Pons (tissue), 1 donor: ENCODE measurements around the gene EIF4G3.
"Not testable (repeated sequence)": the region's sequence is repeated elsewhere in the genome, so short reads cannot be mapped to it uniquely, and the experiment has no call there.

Source experiments
- DNase-seq: peaks from one replicate; pipeline ENCODE4 v3.0.0-alpha.2; 2016; ENCODE audit warnings: low spot score

The EIF4G3 gene

DNA sequence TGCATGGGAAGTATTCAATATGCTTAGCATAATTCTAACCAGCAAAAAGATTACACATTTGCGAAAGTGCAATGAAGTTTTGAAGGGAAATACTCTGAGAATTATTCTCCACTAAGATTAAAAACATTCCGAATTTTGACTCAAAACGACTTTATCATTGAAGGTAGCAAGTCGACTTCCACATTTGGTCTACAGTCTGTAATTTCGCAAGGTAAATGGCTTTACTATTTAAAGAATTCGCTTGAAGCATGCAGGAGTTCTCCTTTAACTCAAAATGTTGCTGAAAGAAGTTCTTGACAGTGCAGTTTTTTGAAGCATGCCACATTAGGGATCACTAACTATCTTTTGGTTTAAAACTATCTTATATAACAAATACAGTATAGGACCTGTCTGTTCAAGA lies 228.6 kb downstream of the EIF4G3 start:
- no peak for DNase-seq

DNA sequence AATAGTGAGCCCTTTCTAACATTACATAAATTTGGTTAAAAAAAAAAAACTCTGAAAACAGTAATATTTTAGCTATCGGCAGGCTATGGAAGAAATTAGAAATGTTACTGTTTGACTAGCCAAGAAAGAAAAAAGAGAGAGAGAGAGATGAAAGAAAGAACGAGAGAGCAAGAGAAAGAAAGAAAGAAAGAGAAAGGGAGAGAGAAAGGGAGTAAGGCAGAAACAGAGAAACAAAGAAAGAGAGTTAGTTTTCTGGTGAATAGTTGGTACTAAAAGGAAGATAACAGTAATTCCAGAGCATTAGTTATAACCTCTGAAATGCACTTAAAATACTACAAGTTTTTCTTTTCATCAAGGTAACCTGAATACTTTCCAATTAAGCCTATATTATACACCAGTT lies 229.3 kb downstream of the EIF4G3 start:
- DNase-seq: no peak

DNA sequence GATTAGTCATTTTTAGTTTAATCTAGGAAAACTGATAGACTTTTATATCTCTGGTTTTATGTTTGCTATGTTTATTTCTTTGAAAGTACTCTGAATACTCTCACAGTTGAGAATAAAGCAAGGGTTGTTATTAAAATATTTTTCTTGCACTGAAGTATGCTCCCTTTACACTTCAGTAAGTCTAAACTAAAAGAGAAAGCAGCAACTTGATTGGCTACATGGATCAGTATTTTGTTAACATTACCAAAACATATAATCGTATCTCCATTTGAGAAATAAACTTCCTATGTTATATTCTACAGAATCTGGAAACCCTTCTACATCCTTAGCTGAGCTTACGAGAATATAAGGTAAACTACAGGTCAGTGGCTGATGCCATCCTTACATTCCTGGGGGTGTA lies 240.1 kb downstream of the EIF4G3 start:
- no peak for DNase-seq

DNA sequence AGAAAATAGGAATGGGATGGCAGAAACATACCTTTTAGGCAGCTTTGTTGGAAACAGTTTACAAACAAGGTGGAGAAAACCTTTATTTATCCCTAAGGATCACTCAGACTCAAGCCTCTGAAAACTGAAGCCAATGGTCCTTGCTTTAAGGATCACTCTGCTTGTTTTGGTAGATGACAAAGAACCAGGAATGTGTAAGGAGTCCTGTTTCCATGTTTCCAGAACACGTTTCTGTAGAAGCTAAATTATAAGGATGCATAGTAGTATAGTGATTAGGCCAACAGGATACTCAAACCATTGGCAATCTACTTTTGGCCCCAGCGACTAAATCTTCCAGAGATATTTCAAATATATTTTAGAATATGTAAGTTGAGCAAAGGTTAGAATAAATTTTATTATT lies 240.5 kb downstream of the EIF4G3 start:
- no peak for DNase-seq

DNA sequence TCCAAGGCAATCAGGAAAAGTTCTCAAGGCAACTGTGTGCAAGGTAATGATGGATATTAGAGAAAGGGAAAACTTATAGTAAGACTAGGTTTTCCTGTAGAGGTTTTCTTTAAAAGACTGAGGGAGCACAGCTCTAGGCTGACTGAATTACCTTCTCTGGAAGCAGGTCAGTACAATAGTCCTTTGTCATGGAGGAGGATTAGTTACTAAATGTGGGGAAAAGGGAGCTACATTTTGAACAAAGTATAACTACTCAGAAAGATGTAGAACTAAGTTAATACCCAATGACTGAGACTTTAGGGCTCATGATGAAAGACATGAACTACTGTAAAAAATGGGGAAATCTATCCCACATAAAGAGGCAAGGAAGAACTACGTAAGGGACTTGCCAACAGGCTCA lies 241.0 kb downstream of the EIF4G3 start:
- DNase-seq: no peak

DNA sequence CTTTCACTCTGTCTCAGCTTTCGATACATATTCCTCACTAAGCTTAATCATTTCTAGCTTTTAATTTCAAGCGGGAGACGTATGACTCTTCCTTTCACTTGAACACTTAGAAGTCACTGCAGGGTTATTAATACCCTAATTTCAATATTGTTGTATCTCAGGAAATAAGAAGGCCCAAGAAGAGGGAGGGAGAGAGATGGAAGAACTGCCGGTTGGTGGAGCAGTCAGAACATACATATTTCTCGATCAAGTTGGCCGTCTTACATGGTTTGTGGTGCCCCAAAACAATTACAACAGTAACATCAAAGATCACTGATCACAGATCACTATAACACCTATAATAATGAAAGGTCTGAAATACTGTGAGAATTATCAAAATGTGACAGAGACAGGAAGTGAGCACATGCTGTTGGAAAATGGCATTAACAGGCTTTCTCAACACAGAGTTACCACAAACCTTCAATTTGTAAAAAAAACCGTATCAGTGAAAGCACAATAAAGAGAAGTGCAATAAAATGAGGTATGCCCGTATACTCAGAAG lies 244.2 kb downstream of the EIF4G3 start:
- DNase-seq: no peak

DNA sequence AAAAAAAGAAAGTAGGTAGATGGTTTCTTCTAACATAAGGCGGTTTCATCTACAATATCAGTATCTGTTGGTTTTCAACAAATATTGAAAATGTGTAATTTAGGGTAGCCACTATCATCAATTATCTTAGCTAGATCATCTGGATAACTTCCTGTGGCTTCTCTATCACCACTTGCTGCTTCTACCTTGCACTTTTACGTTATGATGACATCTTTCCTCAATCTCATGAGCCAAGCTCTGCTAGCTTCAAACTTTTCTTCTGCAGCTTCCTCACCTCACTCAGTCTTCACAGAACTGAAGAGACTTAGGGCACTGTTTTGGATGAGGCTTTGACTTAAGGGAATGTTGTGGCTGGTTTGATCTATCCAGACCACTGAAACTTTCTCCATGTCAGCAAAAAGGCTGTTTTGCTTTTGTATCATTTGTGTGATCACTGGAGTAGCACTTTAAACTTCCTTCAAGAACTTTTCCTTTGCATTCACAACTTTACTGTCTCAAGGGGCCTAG lies 244.7 kb downstream of the EIF4G3 start:
- no peak for DNase-seq

DNA sequence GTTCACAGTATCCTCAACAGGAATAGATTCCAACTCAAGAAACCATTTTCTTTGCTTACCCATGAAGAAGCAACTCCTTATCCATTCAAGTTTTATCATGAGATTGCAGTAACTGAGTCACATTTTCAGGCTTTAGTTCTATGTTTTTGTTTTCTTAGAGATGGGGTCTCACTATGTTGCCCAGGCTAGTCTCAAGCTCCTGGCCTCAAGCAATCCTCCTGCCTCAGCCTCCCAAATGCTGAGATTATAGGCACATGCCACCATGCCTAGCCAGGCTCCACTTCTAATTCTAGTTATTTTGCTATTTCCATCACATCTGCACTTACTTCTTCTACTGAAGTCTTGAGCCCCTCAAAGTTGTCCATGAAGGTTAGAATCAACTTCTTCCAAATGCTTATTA lies 246.3 kb downstream of the EIF4G3 start:
- DNase-seq: no peak

DNA sequence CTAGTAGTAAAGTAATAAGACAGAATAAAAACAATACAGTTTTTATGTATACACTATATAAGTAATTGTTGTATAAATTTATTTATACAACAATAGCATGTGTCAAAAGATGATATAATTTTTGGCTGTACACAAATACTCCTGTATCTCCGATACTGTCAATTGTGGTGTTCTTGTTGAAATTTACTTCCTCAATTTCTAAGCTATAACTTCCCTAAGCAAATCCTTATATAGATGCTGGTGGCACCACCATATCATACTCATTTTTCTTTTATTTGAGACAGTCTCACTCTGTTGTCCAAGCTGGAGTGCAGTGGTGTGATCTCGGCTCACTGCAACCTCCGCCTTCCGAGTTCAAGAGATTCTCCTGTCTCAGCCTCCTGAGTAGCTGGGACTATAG lies 248.6 kb downstream of the EIF4G3 start:
- DNase-seq: no peak

DNA sequence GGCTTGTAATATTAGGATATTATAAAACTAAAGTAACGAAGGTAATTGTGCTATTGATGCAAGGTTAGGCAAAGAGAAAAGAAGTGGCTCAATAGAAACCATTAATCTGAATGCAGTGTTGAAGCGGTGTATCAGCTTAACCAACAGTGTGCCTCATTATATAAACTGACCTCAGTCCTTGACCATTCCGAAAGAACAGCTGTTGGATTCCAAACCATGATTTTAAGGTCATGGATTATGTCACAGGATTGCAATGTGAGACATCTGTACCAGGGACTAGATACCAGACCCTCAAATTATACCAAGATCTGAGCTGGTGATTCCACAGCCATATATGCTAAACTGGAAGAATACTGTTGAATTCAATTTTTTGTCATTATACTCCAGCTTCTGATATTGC lies 255.4 kb downstream of the EIF4G3 start:
- DNase-seq: no peak

DNA sequence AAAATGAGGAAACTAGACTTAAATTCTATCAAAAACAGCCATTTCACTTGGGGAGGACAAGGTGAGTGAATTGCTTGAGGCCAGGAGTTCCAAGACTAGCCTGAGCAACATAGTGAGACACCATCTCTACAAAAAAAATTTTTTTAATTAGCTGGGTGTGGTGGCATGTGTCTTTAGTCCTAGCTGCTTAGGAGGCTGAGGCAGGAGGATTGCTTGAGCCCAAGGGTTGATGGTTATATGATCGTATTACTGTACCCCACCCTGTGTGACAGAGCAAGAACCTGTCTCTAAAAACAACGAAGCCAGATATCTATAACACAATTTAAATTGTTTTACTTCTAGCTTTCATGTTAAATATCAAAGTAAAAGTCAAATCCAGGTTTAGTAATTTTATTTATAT lies 263.5 kb downstream of the EIF4G3 start:
- no peak for DNase-seq

DNA sequence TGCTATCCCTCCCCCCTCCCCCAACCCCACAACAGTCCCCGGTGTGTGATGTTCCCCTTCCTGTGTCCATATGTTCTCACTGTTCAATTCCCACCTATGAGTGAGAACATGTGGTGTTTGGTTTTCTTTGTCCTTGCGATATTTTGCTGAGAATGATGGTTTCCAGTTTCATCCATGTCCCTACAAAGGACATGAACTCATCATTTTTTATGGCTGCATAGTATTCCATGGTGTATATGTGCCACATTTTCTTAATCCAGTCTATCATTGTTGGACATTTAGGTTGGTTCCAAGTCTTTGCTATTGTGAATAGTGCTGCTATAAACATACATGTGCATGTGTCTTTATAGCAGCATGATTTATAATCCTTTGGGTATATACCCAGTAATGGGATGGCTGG lies 269.2 kb downstream of the EIF4G3 start:
- not testable (repeated sequence) for DNase-seq

DNA sequence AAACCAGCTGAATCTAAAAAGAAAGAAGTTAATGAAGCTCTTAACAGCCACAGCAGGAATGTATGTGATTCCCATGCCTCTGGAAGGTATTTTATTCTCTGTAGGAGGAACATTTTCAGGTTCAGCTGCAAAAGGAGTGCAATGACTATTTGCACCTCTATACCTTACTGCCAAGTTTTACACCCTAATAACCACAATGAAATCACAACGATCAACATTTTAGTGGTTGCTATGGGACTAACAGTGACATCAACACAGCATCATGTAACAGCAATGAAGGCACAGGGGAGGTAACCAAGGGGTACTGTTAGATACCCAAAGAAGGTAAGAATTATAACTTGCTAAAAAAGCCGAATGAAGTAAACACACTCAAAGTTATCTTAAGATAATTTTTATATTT lies 273.3 kb downstream of the EIF4G3 start:
- DNase-seq: no peak

DNA sequence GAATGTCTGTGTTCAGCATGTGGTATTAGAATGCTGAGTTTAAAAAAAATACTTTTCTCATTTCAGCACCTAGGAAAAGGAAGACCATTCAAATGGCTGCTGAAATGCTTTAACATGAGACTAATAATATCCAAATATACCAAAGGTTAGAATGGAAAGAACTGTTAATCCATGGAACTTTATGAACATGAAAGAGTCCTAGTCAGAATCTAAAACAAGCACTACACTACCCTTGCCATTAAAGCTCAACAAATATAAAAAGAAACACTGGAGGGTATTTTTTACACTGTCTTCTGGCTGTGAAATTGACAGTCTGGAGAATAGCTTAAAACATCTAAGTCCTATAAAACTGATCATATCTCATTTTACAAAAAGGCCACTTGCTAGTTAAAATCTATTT lies 276.6 kb downstream of the EIF4G3 start:
- no peak for DNase-seq

DNA sequence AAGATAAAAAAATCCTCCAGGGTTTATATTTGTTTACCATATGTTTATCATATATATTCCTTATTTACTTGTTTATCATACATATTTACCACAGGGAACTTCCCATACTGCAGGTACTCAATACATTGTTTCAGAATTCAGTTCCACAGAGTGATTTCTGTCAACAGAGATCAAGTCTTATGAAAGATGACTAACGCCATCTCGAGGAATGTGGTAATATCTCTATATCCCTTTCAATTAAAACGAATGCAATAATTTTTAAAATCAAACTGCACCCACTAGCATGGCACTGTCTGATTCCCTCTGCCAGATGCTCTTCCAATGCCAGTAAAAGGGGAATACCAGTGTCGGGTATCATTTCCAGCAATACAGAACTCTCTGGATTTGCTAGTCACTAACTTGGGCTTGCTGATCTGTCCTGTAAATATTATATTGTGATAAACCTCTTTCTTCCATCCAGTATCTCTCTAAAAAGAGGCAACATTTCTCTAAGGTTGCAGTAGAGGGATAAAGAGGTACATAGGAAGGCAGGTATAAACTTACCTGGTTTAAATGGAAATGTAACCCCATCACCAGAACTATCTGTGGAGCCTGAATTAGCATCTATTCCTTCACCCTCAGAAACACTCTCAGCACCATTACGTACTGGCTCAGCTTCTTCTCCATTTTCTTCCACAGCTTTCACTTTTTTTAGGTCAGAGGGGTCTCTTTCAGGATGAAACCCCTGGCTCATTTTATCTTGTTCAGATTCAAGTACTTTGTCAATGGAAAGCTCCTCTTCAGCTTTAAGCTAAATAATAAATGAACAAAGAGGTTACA lies 277.3 kb downstream of the EIF4G3 start:
- DNase-seq: no peak

DNA sequence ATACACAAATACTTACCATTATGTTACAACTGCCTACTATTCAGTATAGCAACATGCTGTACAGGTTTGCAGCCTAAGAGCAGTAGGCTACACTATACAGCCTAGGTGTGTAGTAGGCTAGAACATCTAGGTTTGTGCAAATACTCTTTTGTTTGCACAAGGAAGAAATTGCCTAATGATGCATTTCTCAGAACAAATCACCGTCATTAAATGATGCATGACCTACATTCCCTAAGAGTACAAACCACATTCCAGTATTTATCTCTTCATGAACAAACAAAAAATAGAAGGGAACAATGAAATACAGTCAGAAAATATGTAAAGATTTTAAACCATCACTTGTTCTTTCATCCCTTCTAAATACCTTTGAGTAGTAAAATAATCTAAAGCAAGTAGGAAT lies 279.9 kb downstream of the EIF4G3 start:
- DNase-seq: no peak

DNA sequence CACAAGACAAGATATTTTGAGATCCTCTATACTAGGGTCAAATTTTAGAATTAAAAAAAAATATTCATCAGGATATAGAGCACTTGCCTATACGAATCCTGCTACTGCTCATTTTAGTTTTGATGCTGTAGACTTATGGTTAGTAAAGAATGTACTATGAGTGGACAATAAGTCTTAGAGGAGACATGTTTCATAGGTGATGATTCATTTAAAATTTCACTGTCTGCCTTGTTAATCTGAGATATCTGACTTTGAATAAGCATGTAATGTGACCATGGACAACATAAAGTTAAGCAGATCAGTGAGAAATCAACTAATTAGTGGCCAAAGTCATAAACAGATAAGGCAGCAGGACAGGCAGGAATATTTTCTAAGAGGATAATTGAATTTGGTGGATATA lies 282.8 kb downstream of the EIF4G3 start:
- no peak for DNase-seq

DNA sequence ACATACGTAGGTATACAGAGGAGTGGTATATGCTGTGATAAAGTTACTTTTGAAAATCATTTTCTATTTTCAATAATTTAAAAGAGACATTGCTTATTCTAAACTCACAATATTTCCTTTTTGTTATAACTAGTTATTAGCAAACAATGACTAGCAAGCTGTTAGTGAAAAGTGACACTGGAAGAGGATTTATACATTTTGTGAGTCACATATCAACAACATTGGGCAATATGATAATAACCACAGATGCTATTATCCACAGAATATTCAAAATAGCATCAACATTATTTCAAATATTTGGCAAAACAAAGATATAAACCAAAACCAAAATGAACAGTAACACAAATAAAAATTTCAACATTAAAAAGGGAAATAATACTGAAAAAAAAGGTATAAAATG lies 285.6 kb downstream of the EIF4G3 start:
- no peak for DNase-seq

DNA sequence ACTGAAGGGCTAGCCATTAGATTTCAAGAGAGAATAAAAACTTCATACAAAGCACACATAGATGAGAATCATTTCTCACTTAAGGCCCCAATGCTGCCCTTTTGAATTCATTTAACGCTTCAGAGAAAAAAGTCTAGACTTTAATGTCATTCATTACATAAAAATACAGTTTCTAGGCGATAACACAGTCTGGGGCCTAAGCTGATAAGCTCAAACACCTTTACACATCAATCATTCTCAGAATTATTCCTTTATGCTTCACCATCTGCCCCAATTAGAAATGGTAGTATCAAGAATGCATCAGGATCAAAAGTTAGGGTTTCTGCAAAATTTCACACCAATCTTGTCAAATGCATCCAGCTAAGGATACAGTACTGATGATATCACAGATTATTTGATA lies 289.5 kb downstream of the EIF4G3 start:
- no peak for DNase-seq

DNA sequence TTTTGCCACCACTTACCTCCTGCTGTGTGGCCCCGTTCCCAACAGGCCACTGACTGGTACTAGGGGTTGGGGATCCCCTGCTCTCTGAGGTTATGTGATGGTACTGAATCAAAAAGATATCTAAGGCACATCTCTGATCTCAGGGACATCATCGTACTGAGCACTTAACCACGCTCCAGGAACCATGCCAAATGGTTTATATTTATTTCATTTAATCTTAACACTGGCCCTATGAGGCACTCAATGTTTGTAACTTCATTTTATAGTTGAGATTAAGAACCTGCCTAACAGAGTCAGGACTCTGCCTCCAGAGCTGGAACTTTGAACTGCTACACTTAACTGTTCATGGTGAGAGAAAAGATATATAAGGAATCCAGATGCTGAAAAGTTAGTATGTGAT lies 291.6 kb downstream of the EIF4G3 start:
- DNase-seq: no peak

DNA sequence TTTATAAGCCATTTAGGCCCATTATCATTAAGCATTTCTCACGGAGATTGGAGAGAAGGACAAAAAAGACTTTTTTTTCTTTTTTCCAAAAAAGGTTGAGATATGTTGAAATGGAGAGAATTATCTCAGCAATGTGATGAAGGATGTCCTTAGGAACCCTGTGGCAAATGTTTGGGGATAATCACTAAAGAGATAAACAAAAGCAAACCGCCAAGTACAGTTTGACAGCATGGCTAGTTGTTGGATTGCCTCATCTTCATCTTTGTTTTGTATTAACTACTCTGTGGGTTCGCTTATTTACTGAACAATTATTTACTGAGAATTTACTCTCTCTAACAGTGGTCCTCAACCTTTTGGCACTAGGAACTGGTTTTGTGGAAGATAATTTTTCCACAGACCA lies 292.2 kb downstream of the EIF4G3 start:
- DNase-seq: no peak

DNA sequence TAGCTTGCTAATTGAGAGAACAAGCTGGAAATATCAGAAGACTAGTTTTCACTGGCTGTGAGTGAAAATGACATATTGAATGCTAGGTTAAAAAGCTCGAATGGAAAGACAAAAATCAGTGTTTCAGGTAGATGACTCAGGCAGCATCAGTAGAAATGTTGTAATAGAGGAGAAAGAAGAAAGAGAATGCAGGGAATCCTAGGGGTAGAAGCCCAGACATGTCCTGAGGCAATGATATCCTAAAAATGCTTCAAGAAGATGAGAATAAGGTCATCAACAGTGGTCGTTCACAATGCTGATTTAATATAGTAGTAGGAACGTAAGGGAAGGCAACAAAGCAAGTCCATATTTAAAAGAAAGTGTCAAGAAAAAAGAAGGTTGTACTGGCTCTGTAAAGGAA lies 292.9 kb downstream of the EIF4G3 start:
- no peak for DNase-seq

DNA sequence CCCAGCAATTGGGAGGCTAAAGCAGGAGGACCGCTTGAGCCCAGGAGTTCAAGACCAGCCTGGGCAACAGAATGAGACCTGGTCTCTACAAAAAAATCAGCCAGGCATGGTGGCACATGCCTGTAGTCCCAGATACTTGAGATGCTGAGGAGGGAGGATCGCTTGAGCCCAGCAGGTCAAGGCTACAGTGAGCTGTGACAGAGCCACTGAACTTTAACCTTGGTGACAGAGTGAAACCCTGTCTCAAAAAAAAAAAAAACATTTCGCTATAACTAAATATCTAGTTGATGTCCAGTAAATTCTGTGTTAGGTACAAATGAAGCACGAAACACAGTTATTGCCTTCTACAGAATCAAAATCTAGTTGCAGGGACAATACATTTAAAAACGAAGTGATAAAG lies 293.9 kb downstream of the EIF4G3 start:
- no peak for DNase-seq

DNA sequence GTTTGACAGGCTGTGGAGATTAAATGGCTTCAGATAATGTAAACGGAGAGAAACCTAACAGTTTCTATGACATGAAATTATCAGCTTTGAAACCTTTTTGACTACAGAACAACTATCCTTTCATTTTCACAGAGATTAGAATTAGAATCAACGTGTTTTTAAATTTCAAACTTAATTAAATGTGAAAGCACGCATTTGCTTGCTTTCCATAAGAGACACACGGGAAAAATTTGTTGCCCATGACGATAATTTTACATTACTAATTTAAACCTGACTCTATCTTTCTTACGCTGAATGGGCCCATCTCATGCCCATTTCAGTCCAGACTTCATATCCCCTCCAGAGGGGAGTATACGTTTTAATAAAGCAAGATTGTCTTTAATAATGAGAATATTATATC lies 297.9 kb downstream of the EIF4G3 start:
- no peak for DNase-seq
